CD4-positive, alpha-beta memory T cell (primary cell): Measurements from ENCODE around the gene ALAS1. TPM values are rescaled to one million over a fixed set of nuclear protein-coding genes. Genes with fewer than 3 reads are reported as not detected.

Experiments
- CTCF ChIA-PET: fragments of 350-600 bp; sonication (Branson Sonifier 250); formaldehyde crosslinking; loops from one replicate; lab custom pipeline; 2021; ENCODE audit warnings: inconsistent platforms; ENCODE audit not compliant: partially characterized antibody; lab: Charles Lee
- POLR2A ChIA-PET: fragments of 350-600 bp; sonication (Branson Sonifier 250); formaldehyde crosslinking; loops from one replicate; lab custom pipeline; 2021; ENCODE audit not compliant: partially characterized antibody; lab: Charles Lee
- DNase-seq, 5 donors: peaks; one replicate each; pipeline versions ENCODE4 v3.0.0 to v3.0.0-alpha.2; 2020 to 2022; ENCODE audit warnings: mixed read lengths in 1 of 5
- H3K27ac ChIP-seq: one replicate; pipeline ENCODE4 v1.7.0; 2013; ENCODE audit warnings: low read depth, low read length
- H3K27me3 ChIP-seq: 2 replicates; pipeline ENCODE4 v1.7.0; 2013; ENCODE audit warnings: mild to moderate bottlenecking, low read length, moderate library complexity; ENCODE audit not compliant: insufficient read depth
- H3K36me3 ChIP-seq: 2 replicates; pipeline ENCODE4 v1.7.0; 2013; ENCODE audit warnings: mild to moderate bottlenecking, low read length, moderate library complexity; ENCODE audit not compliant: insufficient read depth
- H3K4me1 ChIP-seq: 2 replicates; pipeline ENCODE4 v1.7.0; 2013; ENCODE audit warnings: mild to moderate bottlenecking, low read length, moderate library complexity; ENCODE audit not compliant: insufficient read depth
- H3K4me3 ChIP-seq, 2 donors: one replicate each; pipeline ENCODE4 v1.7.0; 2013; ENCODE audit warnings: low read length in 2 of 2, mild to moderate bottlenecking in 1 of 2
- H3K9me3 ChIP-seq, 2 donors: one replicate each; pipeline ENCODE4 v1.7.0; 2013; ENCODE audit warnings: low read length in 2 of 2, control low read depth in 1 of 2; ENCODE audit not compliant: control insufficient read depth in 1 of 2
- H3K27ac Mint-ChIP-seq, 7 donors: one replicate each; pipeline ENCODE4 v1.8.0; 2020 to 2021; ENCODE audit warnings: mixed read lengths in 7 of 7, mild to moderate bottlenecking in 6 of 7, inconsistent platforms in 3 of 7, moderate library complexity in 3 of 7
- H3K27me3 Mint-ChIP-seq, 2 donors: one replicate each; pipeline ENCODE4 v1.8.0; 2020 to 2021; ENCODE audit warnings: mixed read lengths in 2 of 2
- H3K36me3 Mint-ChIP-seq, 2 donors: one replicate each; pipeline ENCODE4 v1.8.0; 2020 to 2021; ENCODE audit warnings: mixed read lengths in 2 of 2, inconsistent platforms in 1 of 2, mild to moderate bottlenecking in 1 of 2
- H3K4me1 Mint-ChIP-seq, 4 donors: one replicate each; pipeline ENCODE4 v1.8.0; 2020 to 2021; ENCODE audit warnings: mixed read lengths in 4 of 4, mild to moderate bottlenecking in 1 of 4
- H3K4me3 Mint-ChIP-seq, 8 donors: one replicate each; pipeline ENCODE4 v1.8.0; 2020 to 2021; ENCODE audit warnings: mixed read lengths in 8 of 8, mild to moderate bottlenecking in 7 of 8, moderate library complexity in 6 of 8, inconsistent platforms in 3 of 8
- H3K9me3 Mint-ChIP-seq, 8 donors: one replicate each; pipeline ENCODE4 v1.8.0; 2020 to 2021; ENCODE audit warnings: mixed read lengths in 8 of 8, mild to moderate bottlenecking in 5 of 8, inconsistent platforms in 3 of 8, moderate library complexity in 1 of 8
- intact Hi-C: fragments of 100-400 bp; cut with micrococcal nuclease; formaldehyde crosslinking; loops from one replicate; pipeline ENCODE4 v1.15.1; 2023
- polyA plus RNA-seq, 2 donors: library from polyadenylated mRNA; unstranded; fragments of 300-500 nt; fragmentation: Illumina TruSeq; gene quantifications; one replicate each; pipeline ENCODE4 v1.2.3, GENCODE V29; 2021
- total RNA-seq, 2 experiments: library from RNA; stranded (reverse); gene quantifications; one replicate each; pipeline ENCODE4 v1.2.3, GENCODE V29; 2021

The ALAS1 gene
- total and polyA plus RNA-seq, 4 experiments from 2014 or later = 30.0 to 35.4 (median 32.5) TPM

DNA sequence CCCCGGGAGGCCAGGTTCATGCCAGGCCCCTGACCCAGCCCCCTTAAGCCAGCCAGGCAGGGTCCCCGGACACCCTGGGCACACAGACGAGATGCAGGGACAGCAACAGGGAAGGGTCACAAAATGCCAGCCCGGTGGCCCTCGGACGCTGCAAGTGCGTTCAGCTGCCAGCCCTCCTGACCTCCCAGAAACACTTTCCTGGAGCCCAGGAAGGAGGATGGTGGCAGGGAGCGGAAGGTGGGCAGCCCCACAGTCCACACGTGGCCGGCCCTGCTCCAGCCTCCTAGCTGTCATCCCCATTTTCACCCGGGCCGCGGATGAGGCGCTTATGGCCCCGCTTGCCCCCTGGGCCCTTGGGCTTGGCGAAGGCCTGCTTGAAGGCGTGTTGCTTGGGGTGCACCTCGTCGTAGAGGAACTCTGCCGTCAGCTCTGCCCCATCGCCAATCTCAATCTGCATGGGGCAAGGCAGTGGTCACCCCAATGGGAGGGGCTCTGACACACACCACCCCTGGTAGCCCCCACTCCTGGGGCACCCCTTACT, 30.9 kb downstream of the ALAS1 start:
- no peak for DNase-seq
- Histone ChIP-seq H3K27me3 (no peaks in the 10 kb centered on the region), H3K4me1 (peaks cover 55% of the 10 kb centered on the region), H3K4me3 (no peak overlapping the region), H3K27ac (no peak overlapping the region), H3K9me3 (no peaks in the 10 kb centered on the region), H3K36me3 (peaks cover 34% of the 10 kb centered on the region)
- ChIA-PET CTCF (interaction anchor here (11.0 to 31.1 kb wide), 3 partner anchors 8 to 109 kb away, joined by 179 to 684 read pairs (median 283); partner anchors contain the start of genes GLYCTK, TLR9 and WDR82), POLR2A (interaction anchor here (0.5 to 38.1 kb wide), 3 partner anchors 11 to 190 kb away, joined by 5 to 1950 read pairs (median 18); partner anchors contain the start of genes GLYCTK, TWF2 and WDR82)
- no peaks in the 10 kb centered on the region for H3K27me3 Mint-ChIP-seq
- H3K4me3 Mint-ChIP-seq = no peak overlapping the region
- intact Hi-C loops = no loop called here
- peaks cover 14 to 50% of the 10 kb centered on the region in 2 donors for H3K36me3 Mint-ChIP-seq
- no peaks in the 10 kb centered on the region for H3K9me3 Mint-ChIP-seq
- no peak overlapping the region for H3K27ac Mint-ChIP-seq
- peaks cover 22 to 76% (median 48%) of the 10 kb centered on the region in 4 donors for H3K4me1 Mint-ChIP-seq

DNA sequence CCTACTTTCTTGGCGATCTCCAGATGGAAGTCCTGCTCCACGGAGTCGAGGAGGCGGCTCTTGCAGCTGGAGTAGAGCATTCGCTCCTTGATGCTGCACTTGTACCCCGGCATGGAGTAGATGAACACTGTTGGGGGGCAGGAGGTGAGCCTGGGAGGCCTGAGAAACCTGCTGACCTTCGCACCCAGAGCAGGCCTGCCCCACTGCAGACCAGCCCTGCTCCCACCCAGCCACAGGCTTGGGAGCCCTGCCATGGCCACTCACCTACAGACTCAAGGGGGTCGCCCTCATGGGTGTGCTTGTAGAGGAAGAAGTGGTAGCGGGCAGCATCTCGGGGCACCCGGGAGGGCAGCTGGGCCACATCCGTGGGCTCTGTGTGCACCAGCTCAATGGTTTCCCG, 31.7 kb downstream of the ALAS1 start:
- Mint-ChIP-seq H3K4me3 (no peak overlapping the region), H3K27me3 (no peaks in the 10 kb centered on the region), H3K9me3 (no peaks in the 10 kb centered on the region), H3K36me3 (peaks cover 14 to 49% of the 10 kb centered on the region in 2 donors), H3K4me1 (peaks cover 24 to 76% (median 45%) of the 10 kb centered on the region in 4 donors), H3K27ac (peak overlapping the region in 1 of 7 donors; percentile 79)
- Histone ChIP-seq H3K4me3 (no peak overlapping the region), H3K27ac (no peak overlapping the region), H3K27me3 (no peaks in the 10 kb centered on the region), H3K36me3 (peaks cover 42% of the 10 kb centered on the region), H3K4me1 (peaks cover 55% of the 10 kb centered on the region), H3K9me3 (no peaks in the 10 kb centered on the region)
- no peak for DNase-seq
- intact Hi-C loops = loop anchor here (2.0 kb wide), 1 partner anchor 217 kb away; no protein-coding TSS in a partner anchor
- CTCF ChIA-PET = interaction anchor here (3.3 to 31.1 kb wide), 4 partner anchors 9 to 108 kb away, joined by 20 to 684 read pairs (median 231); partner anchors contain the start of genes GLYCTK, TLR9 and WDR82
- POLR2A ChIA-PET = interaction anchor here (1.3 to 38.1 kb wide), 5 partner anchors 8 to 110 kb away, joined by 4 to 1950 read pairs (median 19); partner anchors contain the start of genes GLYCTK, TWF2 and WDR82

DNA sequence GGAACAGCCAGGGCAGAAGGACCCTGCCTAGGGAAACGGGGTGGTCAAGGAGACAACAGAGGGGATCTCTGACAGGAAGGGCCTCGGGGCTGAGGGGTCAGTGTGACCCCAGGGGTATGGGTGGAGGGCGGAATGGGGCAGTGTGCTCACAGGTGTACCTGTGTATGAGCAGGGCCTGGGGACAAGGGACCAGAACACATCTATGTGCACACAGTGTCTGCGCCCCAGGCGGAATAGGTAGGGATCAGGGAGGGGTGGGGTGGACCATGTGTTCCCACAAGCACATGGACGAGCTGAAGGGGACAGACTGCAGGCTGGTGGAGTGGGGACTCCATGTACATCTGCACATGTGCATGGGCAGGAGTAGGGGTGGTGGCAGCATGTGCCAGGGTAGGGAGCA, 32.5 kb downstream of the ALAS1 start:
- H3K36me3 Mint-ChIP-seq = peaks cover 14 to 53% of the 10 kb centered on the region in 2 donors
- no peaks in the 10 kb centered on the region for H3K27me3 Mint-ChIP-seq
- H3K4me3 Mint-ChIP-seq = peak overlapping the region in 1 of 8 donors; percentile 17
- intact Hi-C loops = loop anchor here (2.0 kb wide), 1 partner anchor 216 kb away; no protein-coding TSS in a partner anchor
- peaks cover 57% of the 10 kb centered on the region for H3K4me1 ChIP-seq
- H3K4me3 ChIP-seq = no peak overlapping the region
- POLR2A ChIA-PET = interaction anchor here (0.7 to 38.1 kb wide), 8 partner anchors 9 to 109 kb away, joined by 4 to 1950 read pairs (median 15); partner anchors contain the start of genes GLYCTK, PPM1M, TWF2 and WDR82
- peak overlapping the region in 5 of 7 donors; percentile 4 to 89 (median 60) for H3K27ac Mint-ChIP-seq
- DNase-seq = peak in 1 of 5 donors; percentile 15
- no peaks in the 10 kb centered on the region for H3K27me3 ChIP-seq
- peaks cover 28 to 77% (median 47%) of the 10 kb centered on the region in 4 donors for H3K4me1 Mint-ChIP-seq
- CTCF ChIA-PET = interaction anchor here (1.5 to 31.1 kb wide), 12 partner anchors 9 to 216 kb away, joined by 5 to 684 read pairs (median 14); partner anchors contain the start of genes GLYCTK, PPM1M, TLR9 and WDR82
- peaks cover 48% of the 10 kb centered on the region for H3K36me3 ChIP-seq
- no peak overlapping the region for H3K27ac ChIP-seq
- H3K9me3 Mint-ChIP-seq = no peaks in the 10 kb centered on the region
- H3K9me3 ChIP-seq = no peaks in the 10 kb centered on the region

DNA sequence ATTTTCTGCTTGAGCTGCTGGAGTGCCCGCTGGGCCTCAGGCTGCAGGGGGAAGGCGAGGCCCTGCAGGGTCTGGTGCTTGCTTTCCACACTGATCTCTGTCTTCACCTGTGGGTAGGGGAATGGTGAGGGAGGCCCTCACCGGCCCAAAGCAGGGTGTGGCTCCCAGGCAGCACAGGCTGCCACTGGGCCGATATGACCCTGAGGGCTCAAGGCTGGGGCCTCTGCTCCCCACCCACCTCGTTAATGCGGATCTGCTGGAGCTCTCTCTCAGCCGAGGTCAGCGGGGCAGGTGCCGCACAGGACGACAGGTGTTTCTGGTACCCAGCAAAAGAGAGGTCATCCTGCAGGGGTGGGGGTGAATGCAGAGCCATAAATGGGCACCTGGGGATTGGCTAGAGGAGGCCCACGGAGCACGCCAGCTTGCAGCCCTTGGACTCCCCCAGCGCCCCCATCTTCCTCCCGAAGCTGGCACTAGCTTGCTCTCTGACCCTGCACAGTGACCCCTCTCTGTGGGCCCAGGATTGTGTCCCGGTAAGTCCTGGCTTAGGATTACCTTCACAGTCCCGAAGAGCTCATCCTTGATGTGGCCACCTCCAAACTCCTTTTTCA, 33.0 kb downstream of the ALAS1 start:
- H3K27ac Mint-ChIP-seq = peak overlapping the region in 5 of 7 donors; percentile 29 to 82 (median 62)
- H3K27me3 Mint-ChIP-seq = no peaks in the 10 kb centered on the region
- H3K4me3 Mint-ChIP-seq = no peak overlapping the region
- Histone ChIP-seq H3K27ac (no peak overlapping the region), H3K27me3 (no peaks in the 10 kb centered on the region), H3K36me3 (peaks cover 50% of the 10 kb centered on the region), H3K9me3 (no peaks in the 10 kb centered on the region), H3K4me3 (no peak overlapping the region), H3K4me1 (peaks cover 57% of the 10 kb centered on the region)
- H3K9me3 Mint-ChIP-seq = no peaks in the 10 kb centered on the region
- H3K4me1 Mint-ChIP-seq = peaks cover 27 to 77% (median 45%) of the 10 kb centered on the region in 4 donors
- intact Hi-C loops = loop anchor here (1.0 to 2.0 kb wide), 2 partner anchors 108 to 216 kb away; no protein-coding TSS in a partner anchor
- ChIA-PET POLR2A (interaction anchor here (0.7 to 38.1 kb wide), 10 partner anchors 8 to 109 kb away, joined by 3 to 1950 read pairs (median 13); partner anchors contain the start of genes GLYCTK, PPM1M, TWF2 and WDR82), CTCF (interaction anchor here (0.7 to 31.1 kb wide), 23 partner anchors 9 to 219 kb away, joined by 3 to 684 read pairs (median 5); partner anchors contain the start of genes GLYCTK, PPM1M, TLR9 and WDR82)
- DNase-seq = peak in 1 of 5 donors; percentile 40
- H3K36me3 Mint-ChIP-seq = peaks cover 14 to 53% of the 10 kb centered on the region in 2 donors

DNA sequence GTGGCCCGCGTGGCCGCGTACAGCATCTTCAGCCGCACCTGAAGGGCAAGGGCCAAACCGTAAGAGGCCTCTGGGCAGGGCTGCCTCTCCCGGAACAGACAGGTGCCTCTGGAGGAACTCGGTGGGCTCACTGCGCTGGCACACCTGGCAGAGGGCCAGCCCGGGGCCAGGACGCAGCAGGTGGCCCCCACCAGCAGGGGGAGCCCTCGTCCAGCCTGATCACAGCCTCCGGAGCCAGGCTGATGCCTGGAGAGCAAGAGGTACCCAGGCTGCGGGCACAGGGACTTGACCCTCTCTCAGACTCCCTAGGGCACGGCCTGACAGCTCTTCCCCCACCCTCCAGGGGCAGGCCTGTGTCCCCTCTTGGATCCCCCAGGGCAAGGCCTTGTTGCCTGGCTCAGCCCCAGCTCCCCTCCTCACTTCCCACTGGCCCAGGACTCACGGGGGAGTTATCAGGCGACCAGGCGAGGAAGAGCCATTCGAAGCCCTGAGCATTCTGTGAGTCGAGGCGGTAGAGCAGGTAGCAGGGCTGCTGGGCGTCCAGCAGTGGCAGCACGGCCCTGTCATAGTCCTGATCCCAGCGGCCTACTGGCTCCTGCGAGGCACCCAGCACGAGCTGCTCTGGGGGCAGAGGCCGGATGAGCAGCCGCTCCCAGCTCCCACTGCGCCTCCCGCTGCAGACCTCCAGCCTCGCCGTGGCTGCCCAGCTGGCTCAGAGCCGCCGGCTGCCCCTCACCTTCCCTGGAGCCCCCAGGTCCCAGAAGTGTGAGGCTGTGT, 33.7 kb downstream of the ALAS1 start:
- Mint-ChIP-seq H3K36me3 (peaks cover 14 to 51% of the 10 kb centered on the region in 2 donors), H3K4me1 (peaks cover 23 to 77% (median 43%) of the 10 kb centered on the region in 4 donors), H3K9me3 (no peaks in the 10 kb centered on the region), H3K4me3 (peak overlapping the region in 7 of 8 donors; percentile 35 to 82 (median 66)), H3K27me3 (no peaks in the 10 kb centered on the region), H3K27ac (peak overlapping the region; percentile 29 to 89 (median 81))
- Histone ChIP-seq H3K36me3 (peaks cover 50% of the 10 kb centered on the region), H3K4me3 (no peak overlapping the region), H3K27me3 (no peaks in the 10 kb centered on the region), H3K4me1 (peaks cover 57% of the 10 kb centered on the region), H3K9me3 (no peaks in the 10 kb centered on the region), H3K27ac (no peak overlapping the region)
- intact Hi-C loops = loop anchor here (1.0 to 2.0 kb wide), 2 partner anchors 108 to 215 kb away; no protein-coding TSS in a partner anchor
- peak; percentile 82 to 88 (median 85) for DNase-seq
- ChIA-PET CTCF (interaction anchor here (0.7 to 31.1 kb wide), 26 partner anchors 9 to 218 kb away, joined by 3 to 684 read pairs (median 5); partner anchors contain the start of genes GLYCTK, PPM1M, TLR9 and WDR82), POLR2A (interaction anchor here (0.6 to 38.1 kb wide), 12 partner anchors 8 to 108 kb away, joined by 3 to 1950 read pairs (median 12); partner anchors contain the start of genes GLYCTK, PPM1M, TWF2 and WDR82)
